Psoas muscle (tissue), 8 donors: ENCODE results near the gene PLEKHA1. TPM values are rescaled to one million over a fixed set of nuclear protein-coding genes. Genes with fewer than 3 reads are reported as not detected.
A peak's percentile ranks its signal among the peaks of the same experiment; 100 is the strongest.

Experiments used
- ATAC-seq, 4 donors: fragments of 200-7000 bp; cut with Tn5 transposase; one replicate each; pipeline ENCODE4 v1.9.1; 2020; ENCODE audit warnings: moderate library complexity in 3 of 4, mild to moderate bottlenecking in 2 of 4
- DNase-seq, 2 donors: peaks; one replicate each; pipeline ENCODE4 v3.0.0-alpha.2; 2020
- H3K27ac ChIP-seq: fragments of 200-600 bp; one replicate; pipeline ENCODE4 v1.8.0; 2022
- H3K27me3 ChIP-seq, 3 donors: fragments of 200-600 bp in 1 of 3; one replicate each; pipeline versions ENCODE4 v1.6.1 to v1.8.0; 2013 to 2022; ENCODE audit warnings: low read length in 2 of 3, mild to moderate bottlenecking in 2 of 3, moderate library complexity in 1 of 3; ENCODE audit not compliant: insufficient read depth in 3 of 3
- H3K36me3 ChIP-seq, 2 donors: fragments of 200-600 bp in 1 of 2; one replicate each; pipeline versions ENCODE4 v1.6.1 to v1.8.0; 2013 to 2022; ENCODE audit warnings: low read depth in 1 of 2, mild to moderate bottlenecking in 1 of 2, moderate library complexity in 1 of 2; ENCODE audit not compliant: insufficient read depth in 1 of 2
- H3K4me1 ChIP-seq: fragments of 200-600 bp; one replicate; pipeline ENCODE4 v1.8.0; 2022
- H3K4me3 ChIP-seq: fragments of 200-600 bp; one replicate; pipeline ENCODE4 v1.8.0; 2022; ENCODE audit warnings: mild to moderate bottlenecking
- H3K9me3 ChIP-seq: fragments of 200-600 bp; one replicate; pipeline ENCODE4 v1.8.0; 2022
- CTCF ChIP-seq: fragments of 200-600 bp; IDR thresholded peaks from one replicate; pipeline ENCODE4 v1.8.0; 2022; ENCODE audit warnings: antibody characterized with exemption
- whole genome bisulfite sequencing, 3 donors: extraction: QIAGEN DNeasy Blood & Tissue Kit; methylation state at CpG; one replicate each; pipeline versions ENCODE4 v1.1.6 to v1.1.7; 2013; 5-methylcytosine and 5-hydroxymethylcytosine counted together
- intact Hi-C, 2 donors: fragments of 100-400 bp; cut with DNase I; formaldehyde crosslinking; loops; one replicate each; pipeline versions ENCODE4 v1.11.0 to v1.14.2; 2022
- polyA plus RNA-seq, 3 donors: library from polyadenylated mRNA; stranded (reverse); fragments of 200-250 nt; gene quantifications; one replicate each; pipeline ENCODE4 v1.2.3, GENCODE V29; 2013
- total RNA-seq, 4 donors: library from RNA; stranded (reverse); fragmentation: NEBNext Ultra II Directional in 2 of 4; extraction: Animal tissue kit (Norgen Biotek cat#: 25700) in 2 of 4; gene quantifications; one replicate each; pipeline versions ENCODE4 v1.2.1 to v1.2.4, GENCODE V29; 2021 to 2023
- donor health status: healthy with polysubstance abuse.
- donor health status: DM: no; HTN: no; CAD: no; lungs with moderate emphysema.
- donor health status: Bipolar disorder and iron deficiency.
- donor health status: healthy.
- donor health status: DM: yes; HTN: yes; CAD: no.
- donor health status: DM: no; HTN: no; CAD: no.
- donor health status: DM: no; HTN: no; CAD: no.
- donor health status: DM: yes; HTN: yes; CAD: no.

PLEKHA1 gene
- total and polyA plus RNA-seq, 7 donors: 29.5 to 75.3 (median 53.1) TPM

DNA sequence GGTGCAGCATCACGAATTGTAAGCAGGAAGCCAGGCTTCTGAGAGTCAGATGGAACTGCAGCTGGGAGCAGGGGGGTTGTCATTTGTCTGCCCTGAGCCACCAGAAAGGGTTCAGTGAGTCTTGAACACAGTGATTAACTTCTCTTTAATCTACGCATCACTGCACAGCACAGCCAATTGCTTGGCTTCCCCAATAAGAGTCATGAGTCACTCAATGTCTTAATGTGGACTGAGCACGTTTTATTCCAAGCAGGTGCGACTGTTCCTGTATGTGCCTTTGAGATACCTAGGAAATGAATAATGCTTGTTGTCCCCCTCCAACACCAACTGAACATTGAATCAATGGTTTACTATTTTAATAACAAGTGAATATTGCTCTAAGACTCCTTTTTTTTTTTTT is 26.0 kb upstream of the PLEKHA1 start:
- ATAC-seq (peak; percentile 46 to 78 (median 52)), DNase-seq (no peak)
- H3K9me3 ChIP-seq: no peaks in the 10 kb centered on the region
- H3K4me3 ChIP-seq: no peak overlapping the region
- no peak overlapping the region for H3K27ac ChIP-seq
- no peaks in the 10 kb centered on the region for H3K36me3 ChIP-seq
- intact Hi-C loops: loop anchor here in 1 of 2 donors (10.0 kb wide), 1 partner anchor 216 kb away; the partner anchor contains the start of gene DMBT1
- 66 to 83% (median 80%) methylated on average over 4 of the region's 4 CpGs for WGBS, 3 donors
- no peak for TF ChIP-seq CTCF
- no peaks in the 10 kb centered on the region for H3K4me1 ChIP-seq
- H3K27me3 ChIP-seq: no peaks in the 10 kb centered on the region

GRCh38 chr10:122348935-122349361 is 25.6 kb upstream of the PLEKHA1 start:
- H3K27ac ChIP-seq: no peak overlapping the region
- no peak overlapping the region for H3K4me3 ChIP-seq
- no peak for DNase-seq
- no peaks in the 10 kb centered on the region for H3K9me3 ChIP-seq
- intact Hi-C loops: loop anchor here in 1 of 2 donors (10.0 kb wide), 1 partner anchor 216 kb away; the partner anchor contains the start of gene DMBT1
- H3K27me3 ChIP-seq: no peaks in the 10 kb centered on the region
- H3K36me3 ChIP-seq: no peaks in the 10 kb centered on the region
- 84 to 90% (median 85%) methylated on average over 7 of the region's 7 CpGs for WGBS, 3 donors
- no peak for ATAC-seq
- H3K4me1 ChIP-seq: no peaks in the 10 kb centered on the region
- TF ChIP-seq CTCF: no peak

GRCh38 chr10:122349758-122350369 is 24.6 kb upstream of the PLEKHA1 start:
- Histone ChIP-seq H3K4me3 (no peak overlapping the region), H3K9me3 (no peaks in the 10 kb centered on the region), H3K36me3 (no peaks in the 10 kb centered on the region), H3K4me1 (no peaks in the 10 kb centered on the region), H3K27me3 (no peaks in the 10 kb centered on the region), H3K27ac (no peak overlapping the region)
- TF ChIP-seq CTCF: no peak
- ATAC-seq: no peak
- WGBS, 3 donors: 82 to 89% (median 86%) methylated on average over 3 of the region's 3 CpGs
- DNase-seq: no peak
- intact Hi-C loops: loop anchor here in 1 of 2 donors (10.0 kb wide), 1 partner anchor 215 kb away; the partner anchor contains the start of gene DMBT1

DNA sequence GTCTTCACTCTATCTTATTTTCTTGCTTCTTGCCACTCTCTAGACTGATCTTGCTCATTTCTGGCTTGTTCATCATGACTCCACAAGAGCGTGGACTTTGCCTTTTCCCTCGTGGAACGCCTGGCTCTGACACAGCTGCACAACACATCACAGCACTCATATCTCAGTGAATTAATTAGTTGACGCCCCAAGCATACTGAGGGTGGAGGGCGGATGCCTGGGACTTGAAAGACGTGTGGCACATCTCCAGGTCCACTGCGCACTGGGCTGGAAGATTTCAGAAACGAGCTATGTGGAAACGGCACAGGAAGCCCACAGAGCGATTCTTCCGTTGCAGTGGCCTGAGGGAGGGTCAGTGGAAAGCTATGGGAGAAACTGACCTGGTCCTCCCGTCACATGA is 23.6 kb upstream of the PLEKHA1 start:
- ATAC-seq: no peak
- intact Hi-C loops: no loop called here
- Histone ChIP-seq H3K9me3 (no peaks in the 10 kb centered on the region), H3K4me1 (no peaks in the 10 kb centered on the region), H3K27me3 (no peaks in the 10 kb centered on the region), H3K36me3 (no peaks in the 10 kb centered on the region), H3K4me3 (no peak overlapping the region), H3K27ac (no peak overlapping the region)
- no peak for TF ChIP-seq CTCF
- no peak for DNase-seq
- 67 to 78% (median 70%) methylated on average over 12 of the region's 12 CpGs for WGBS, 3 donors
